ENCODE results near the gene IL13RA1.
"Not testable (repeated sequence)": the region's sequence is repeated elsewhere in the genome, so short reads cannot be mapped to it uniquely, and the experiment has no call there.

DNA sequence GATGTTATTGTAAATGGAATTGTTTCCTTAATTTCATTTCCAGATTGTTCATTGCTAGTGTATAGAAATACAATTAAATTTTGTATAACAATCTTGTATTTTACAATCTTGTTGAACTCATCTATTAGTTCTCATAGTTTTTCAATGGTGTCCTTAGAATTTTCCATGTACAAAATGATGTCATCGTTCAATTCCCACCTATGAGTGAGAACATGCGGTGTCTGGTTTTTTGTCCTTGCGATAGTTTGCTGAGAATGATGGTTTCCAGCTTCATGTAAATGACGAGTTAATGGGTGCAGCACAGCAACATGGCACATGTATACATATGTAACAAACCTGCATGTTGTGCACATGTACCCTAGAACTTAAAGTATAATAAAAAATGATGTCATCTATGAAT is 89.9 kb downstream of the IL13RA1 start:
- TF ChIP-seq EZH2 (IDR thresholded peaks at IDR 0.05; ENCODE audit: low read length): not testable (repeated sequence)
- TF ChIP-seq, protein P1, sequence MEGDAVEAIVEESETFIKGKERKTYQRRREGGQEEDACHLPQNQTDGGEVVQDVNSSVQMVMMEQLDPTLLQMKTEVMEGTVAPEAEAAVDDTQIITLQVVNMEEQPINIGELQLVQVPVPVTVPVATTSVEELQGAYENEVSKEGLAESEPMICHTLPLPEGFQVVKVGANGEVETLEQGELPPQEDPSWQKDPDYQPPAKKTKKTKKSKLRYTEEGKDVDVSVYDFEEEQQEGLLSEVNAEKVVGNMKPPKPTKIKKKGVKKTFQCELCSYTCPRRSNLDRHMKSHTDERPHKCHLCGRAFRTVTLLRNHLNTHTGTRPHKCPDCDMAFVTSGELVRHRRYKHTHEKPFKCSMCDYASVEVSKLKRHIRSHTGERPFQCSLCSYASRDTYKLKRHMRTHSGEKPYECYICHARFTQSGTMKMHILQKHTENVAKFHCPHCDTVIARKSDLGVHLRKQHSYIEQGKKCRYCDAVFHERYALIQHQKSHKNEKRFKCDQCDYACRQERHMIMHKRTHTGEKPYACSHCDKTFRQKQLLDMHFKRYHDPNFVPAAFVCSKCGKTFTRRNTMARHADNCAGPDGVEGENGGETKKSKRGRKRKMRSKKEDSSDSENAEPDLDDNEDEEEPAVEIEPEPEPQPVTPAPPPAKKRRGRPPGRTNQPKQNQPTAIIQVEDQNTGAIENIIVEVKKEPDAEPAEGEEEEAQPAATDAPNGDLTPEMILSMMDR (optimal IDR thresholded peaks at IDR 0.05 in 1 of 3, IDR thresholded peaks at IDR 0.05 in 1 of 3, conservative IDR thresholded peaks at IDR 0.05 in 1 of 3; ENCODE audit: extremely low read depth in 1 of 3, insufficient read depth in 2 of 3, low read length in 3 of 3): not testable (repeated sequence)

All from keratinocyte (primary cell).